IPS-NIHi11 (cell line): Measurements from ENCODE around the gene FAAP100.
A peak's percentile ranks its signal among the peaks of the same experiment; 100 is the strongest.

ENCODE experiments used
- DNase-seq: peaks from one replicate; pipeline ENCODE4 v3.0.0; 2012; ENCODE audit warnings: mixed read lengths, low spot score

Gene FAAP100

GRCh38 chr17:81511804-81512561 is 40.2 kb downstream of the FAAP100 start:
- DNase-seq, result no peak

- no peak for DNase-seq
Observed at GRCh38 chr17:81511554-81511803, 40.7 kb downstream of the FAAP100 start.

DNA sequence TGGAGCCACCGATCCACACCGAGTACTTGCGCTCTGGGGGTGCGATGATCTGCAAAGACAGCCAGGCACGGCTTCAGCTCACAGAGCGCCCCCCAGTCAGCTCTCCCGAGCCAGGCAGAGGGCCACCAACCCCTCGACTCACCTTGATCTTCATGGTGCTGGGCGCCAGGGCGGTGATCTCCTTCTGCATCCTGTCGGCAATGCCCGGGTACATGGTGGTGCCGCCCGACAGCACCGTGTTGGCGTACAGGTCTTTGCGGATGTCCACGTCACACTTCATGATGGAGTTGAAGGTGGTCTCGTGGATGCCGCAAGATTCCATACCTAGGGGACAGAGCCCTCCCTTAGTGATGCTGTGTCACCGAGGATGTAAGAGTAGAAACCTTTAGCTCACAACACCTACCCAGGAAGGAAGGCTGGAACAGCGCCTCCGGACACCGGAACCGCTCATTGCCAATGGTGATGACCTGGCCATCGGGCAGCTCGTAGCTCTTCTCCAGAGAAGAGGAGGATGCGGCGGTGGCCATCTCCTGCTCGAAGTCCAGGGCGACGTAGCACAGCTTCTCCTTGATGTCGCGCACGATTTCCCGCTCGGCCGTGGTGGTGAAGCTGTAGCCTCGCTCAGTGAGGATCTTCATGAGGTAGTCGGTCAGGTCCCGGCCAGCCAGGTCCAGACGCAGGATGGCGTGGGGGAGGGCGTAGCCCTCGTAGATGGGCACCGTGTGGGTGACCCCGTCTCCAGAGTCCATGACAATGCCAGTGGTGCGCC is 41.2 kb downstream of the FAAP100 start:
- DNase-seq, result no peak

DNA sequence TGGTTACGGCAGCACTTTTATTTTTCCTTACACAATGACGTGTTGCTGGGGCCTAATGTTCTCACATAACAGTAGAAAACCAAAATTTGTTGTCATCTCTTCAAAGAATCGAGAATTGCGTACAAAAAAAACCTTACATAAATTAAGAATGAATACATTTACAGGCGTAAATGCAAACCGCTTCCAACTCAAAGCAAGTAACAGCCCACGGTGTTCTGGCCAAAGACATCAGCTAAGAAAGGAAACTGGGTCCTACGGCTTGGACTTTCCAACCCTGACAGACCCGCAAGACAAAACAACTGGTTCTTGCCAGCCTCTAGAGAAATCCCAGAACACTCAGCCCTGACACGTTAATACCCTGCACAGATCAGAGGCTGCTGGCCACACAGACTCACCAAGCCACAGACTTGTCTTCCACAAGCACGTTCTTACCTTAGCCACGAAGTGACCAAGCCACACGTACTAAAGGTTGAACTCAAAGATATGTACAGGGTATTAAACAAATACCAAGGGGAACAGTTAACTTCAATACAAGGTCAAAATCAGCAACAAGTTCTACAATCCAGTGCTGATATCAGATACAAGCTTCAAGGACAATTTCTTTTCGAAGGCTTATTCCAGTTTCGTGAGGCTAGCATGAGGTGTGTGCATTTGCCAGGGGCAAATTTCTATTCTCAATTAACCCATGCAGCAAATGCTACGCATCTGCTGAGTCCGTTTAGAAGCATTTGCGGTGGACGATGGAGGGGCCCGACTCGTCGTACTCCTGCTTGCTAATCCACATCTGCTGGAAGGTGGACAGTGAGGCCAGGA is 42.0 kb downstream of the FAAP100 start:
- DNase-seq, result no peak

DNA sequence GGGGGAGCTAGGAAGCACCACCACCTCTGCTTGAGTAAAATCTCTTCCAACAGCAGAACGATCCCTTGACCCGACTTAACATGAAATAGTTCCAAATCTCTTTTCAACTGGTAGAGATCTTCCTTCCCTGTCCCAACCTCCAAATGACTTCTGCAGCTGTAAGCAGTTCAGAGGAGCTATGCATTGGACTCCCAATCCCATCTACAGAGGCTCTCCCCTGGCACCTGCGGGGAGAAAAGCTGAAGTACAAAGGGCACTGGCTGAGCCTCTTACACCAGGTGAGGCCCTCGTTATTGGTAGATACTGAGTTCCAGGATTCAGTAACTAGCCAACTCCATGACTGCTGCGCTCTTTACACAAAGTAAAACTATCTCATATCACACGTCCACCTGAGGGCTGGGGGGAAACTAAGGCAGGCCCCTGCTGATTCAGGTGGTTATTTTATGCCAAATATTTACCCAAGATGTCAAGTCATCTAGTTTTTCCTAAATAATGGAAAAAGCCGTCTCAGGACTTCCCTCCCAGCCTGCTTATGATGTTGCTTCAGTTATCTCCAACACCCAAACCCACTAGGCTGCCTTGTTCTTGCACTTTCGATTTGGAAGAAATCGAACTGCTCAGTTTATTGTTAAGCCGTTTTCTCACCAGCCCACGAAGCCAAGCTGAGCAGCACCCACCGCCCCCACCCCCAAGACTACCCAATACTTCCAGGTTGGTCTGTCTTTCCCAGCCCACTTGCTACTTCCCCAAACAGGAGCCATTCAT is 42.8 kb downstream of the FAAP100 start:
- DNase-seq, result no peak

GRCh38 chr17:81508639-81509206 is 43.4 kb downstream of the FAAP100 start:
- no peak for DNase-seq

GRCh38 chr17:81503619-81504018 is 48.5 kb downstream of the FAAP100 start:
- DNase-seq, result no peak

DNA sequence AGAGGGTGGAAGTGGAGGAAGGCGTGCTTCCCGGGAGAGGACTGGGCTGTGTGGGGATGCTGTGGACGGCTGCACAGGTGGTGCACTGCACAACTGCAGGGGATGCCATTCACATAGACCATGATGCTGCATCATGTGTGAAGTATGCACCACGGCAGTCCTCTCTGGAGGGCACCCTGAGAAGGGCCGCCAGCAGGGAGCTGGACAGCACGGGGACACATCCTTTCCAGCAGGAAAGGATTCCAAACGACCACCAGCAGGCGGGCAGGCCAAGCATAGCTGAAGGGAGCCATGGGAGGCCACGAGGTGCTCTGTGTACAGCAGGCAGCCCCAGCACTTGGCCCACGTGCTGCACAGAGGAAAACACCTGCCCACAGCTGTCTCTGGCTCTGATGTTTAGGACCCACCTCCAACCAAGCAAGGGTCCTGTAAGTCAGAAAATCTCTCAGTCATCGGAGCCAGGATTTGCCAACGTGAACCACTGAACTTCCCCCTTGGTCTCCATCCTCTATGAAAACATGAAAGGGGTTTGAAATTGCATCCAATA is 49.6 kb downstream of the FAAP100 start:
- DNase-seq, result no peak

GRCh38 chr17:81500047-81500446 is 52.1 kb downstream of the FAAP100 start:
- no peak for DNase-seq

- no peak for DNase-seq
Observed at GRCh38 chr17:81499601-81499970, 52.6 kb downstream of the FAAP100 start.

DNA sequence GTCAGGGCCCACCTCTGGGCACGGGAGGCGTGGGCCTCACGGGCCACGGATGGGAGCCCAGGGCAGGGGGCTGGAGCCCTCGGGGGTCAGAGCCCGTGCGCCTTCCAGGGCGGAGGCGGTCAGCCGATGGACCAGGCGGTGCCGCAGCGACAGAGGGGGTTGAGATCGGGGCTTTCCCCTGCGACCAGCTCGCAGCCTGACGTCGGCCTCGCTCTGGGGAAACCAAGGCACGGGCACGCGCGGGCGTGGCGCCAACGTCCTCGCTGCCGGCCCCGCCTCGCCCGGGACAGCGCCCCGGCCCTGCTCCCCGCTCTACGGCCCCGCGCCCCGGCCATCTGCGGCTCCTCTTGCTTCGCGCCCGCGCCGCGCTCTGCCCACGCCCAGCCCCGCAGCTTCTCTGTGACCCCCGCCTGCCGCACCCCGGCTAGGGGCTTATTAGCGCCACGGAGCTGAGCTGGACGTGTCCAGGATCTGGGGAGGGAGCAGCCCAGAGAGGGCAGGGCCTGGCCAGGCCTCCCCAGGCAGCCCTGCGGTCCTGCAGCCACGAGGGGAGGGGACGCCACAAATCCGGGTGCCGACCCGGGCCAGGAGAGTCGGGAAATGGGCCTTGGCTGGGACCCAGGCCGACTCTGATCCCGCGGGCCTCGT is 53.1 kb downstream of the FAAP100 start:
- no peak for DNase-seq

- no peak for DNase-seq
Observed at GRCh38 chr17:81494626-81495377, 57.4 kb downstream of the FAAP100 start.

GRCh38 chr17:81493198-81494038 is 58.7 kb downstream of the FAAP100 start:
- peak; percentile 70 for DNase-seq

DNA sequence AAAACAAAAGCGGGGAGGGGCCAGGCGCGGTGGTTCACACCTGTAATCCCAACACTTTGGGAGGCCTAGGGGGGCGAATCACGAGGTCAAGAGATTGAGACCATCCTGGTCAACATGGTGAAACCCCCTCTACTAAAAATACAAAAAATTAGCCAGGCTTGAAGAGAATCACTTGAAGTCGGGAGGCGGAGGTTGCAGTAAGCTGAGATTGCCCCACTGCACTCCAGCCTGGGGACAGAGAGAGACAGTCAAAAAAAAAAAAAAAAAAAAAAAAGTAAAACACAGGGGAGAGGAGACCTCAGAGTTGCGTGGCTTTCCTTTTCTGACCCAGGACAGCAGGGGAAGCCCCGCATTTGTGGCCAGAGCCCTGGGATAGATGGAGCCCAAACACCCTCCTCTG is 59.4 kb downstream of the FAAP100 start:
- DNase-seq, result no peak

DNA sequence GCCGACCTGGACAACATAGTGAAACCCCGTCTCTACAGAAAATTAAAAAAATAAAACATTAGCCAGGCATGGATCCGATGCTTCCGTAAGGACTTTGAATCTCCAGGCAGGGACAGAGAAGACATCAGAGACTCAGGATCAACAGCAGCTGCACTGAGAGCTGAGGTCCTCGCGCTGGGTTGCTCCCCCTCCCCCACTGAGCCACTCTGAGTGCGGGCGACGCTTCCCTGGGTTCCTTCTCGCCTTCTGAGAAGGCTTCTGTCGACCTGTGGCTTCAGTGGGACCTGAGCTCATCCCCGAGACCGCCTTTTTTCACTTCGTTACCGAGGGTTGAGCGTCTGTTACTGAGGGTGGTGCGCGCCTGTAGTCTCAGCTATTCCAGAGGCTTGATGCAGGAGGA is 60.0 kb downstream of the FAAP100 start:
- peak; percentile 16 for DNase-seq

- peak; percentile 13 for DNase-seq
Observed at GRCh38 chr17:81491761-81492160, 60.4 kb downstream of the FAAP100 start.

- no peak for DNase-seq
Observed at GRCh38 chr17:81491181-81491581, 61.0 kb downstream of the FAAP100 start.

DNA sequence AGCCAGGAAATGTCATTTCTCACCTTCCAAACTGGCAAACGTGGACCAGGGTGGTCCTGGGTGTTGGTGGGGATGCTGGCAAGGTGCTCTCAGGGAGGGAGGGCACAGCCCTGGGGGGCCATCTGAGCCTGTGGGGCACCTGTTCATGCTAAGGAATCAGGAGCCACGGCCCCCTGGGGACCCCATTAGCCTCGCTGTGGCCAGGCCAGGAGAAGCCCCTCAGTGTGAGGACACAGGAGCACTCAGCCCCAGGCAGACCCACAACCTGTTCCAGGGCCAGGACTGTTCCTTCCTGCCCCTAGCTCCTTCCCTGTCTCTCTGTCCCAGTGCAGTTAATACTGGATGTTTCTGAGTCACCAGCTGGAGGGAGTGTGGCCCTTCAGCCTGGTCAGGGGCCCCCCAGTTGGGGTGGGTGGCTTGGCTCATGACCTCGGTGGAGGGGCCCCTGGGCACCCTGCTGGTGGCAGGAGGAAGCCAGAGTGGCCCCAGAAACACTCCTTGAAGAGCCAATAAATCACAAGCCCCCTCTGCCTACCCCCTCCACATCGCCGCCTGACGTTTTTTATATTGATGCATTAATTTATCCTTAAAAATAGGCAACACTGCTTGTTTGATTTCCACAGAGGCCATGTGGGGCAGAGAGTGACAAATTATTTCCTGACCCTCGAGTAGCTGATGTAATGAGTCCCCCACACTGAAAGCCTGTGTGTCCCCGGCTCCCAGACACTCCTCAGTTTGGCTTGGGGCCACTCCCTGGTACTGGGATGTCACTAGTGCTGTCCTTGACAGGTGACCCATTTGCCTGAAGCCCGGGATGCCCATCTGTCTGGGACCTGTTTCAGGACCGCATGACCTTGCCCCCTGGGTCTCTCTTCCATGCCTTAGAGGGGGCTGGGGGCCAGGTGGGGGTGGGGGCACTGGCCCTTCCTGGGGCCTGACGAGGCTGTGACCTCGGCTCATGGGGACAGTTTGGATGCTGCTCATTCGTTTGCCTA is 61.9 kb downstream of the FAAP100 start:
- DNase-seq, result no peak
